ENCODE data around the gene CDC23.
"Not testable (repeated sequence)": the region's sequence is repeated elsewhere in the genome, so short reads cannot be mapped to it uniquely, and the experiment has no call there.

DNA sequence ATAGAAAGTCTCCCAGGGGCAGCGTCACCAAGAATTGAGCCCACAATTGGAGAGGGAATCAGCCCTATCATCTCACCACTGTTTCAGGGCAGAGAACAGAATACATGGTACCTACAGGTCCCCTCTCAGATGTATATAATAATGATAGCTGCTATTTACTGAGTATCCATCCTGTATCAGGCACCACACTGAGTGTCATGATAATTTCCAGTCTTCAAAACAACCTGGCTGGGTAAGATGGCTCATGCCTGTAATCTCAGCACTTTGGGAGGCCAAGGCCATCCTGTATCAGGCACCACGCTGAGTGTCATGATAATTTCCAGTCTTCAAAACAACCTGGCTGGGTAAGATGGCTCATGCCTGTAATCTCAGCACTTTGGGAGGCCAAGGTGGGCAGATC, 34.7 kb upstream of the CDC23 start:
- TF ChIP-seq, protein P1, sequence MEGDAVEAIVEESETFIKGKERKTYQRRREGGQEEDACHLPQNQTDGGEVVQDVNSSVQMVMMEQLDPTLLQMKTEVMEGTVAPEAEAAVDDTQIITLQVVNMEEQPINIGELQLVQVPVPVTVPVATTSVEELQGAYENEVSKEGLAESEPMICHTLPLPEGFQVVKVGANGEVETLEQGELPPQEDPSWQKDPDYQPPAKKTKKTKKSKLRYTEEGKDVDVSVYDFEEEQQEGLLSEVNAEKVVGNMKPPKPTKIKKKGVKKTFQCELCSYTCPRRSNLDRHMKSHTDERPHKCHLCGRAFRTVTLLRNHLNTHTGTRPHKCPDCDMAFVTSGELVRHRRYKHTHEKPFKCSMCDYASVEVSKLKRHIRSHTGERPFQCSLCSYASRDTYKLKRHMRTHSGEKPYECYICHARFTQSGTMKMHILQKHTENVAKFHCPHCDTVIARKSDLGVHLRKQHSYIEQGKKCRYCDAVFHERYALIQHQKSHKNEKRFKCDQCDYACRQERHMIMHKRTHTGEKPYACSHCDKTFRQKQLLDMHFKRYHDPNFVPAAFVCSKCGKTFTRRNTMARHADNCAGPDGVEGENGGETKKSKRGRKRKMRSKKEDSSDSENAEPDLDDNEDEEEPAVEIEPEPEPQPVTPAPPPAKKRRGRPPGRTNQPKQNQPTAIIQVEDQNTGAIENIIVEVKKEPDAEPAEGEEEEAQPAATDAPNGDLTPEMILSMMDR (IDR thresholded peaks at IDR 0.05) = not testable (repeated sequence)
- not testable (repeated sequence) for TF ChIP-seq POLR2AphosphoS5, POLR2A (IDR thresholded peaks at IDR 0.05)
